OCI-LY7 (cell line): ENCODE results near the gene DGKQ.

Experiments
- EZH2phosphoT487 ChIP-seq: fragments of 200-600 bp; sonication (generic); IDR thresholded peaks from 2 replicates; pipeline ENCODE4 v1.6.1; 2018; ENCODE audit warnings: low read depth, borderline replicate concordance, mild to moderate bottlenecking, mixed run types, antibody characterized with exemption, low read length, moderate library complexity, mixed read lengths
- TF ChIP-seq, protein P1 (sequence below): fragments of 200-600 bp; sonication (generic); conservative IDR thresholded peaks from 2 replicates; pipeline ENCODE4 v1.5.1; 2014; ENCODE audit warnings: mild to moderate bottlenecking, antibody characterized with exemption, low read length, moderate library complexity, mixed read lengths

DNA sequence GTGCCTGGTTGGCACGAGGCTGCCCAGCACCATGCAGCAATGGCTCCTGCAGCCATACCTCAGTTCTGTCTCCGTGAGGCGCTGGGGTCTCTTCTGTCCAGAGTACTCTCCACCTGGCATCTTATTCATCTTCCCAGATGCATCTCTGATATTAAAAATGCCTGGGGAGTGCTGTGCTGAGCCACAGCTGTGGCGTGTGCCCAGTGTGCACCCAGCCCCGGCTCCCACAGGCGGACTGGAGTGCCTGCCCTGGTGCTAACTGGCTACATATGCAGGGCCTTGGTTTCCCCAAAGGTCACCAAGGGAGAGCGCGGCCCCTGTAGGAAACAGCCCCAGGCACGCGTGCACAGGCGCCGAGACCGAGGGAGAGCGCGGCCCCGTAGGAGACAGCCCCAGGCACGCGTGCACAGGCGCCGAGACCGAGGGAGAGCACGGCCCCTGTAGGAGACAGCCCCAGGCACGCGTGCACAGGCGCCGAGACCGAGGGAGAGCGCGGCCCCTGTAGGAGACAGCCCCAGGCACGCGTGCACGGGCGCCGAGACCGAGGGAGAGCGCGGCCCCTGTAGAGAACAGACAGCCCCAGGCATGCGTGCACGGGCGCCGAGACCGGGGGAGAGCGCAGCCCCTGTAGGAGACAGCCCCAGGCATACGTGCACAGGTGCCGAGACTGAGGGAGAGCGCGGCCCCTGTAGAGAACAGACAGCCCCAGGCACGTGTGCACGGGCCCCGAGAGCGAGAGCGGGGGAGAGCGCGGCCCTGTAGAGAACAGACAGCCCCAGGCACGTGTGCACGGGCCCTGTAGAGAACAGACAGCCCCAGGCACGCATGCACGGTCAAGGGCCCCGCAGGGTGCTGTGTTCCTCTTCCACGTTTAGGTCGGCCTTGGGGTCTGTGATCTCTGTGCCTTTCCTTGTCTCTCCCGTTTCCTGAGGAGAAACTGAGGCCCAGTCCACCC is 26.6 kb downstream of the DGKQ start:
- TF ChIP-seq, protein P1, sequence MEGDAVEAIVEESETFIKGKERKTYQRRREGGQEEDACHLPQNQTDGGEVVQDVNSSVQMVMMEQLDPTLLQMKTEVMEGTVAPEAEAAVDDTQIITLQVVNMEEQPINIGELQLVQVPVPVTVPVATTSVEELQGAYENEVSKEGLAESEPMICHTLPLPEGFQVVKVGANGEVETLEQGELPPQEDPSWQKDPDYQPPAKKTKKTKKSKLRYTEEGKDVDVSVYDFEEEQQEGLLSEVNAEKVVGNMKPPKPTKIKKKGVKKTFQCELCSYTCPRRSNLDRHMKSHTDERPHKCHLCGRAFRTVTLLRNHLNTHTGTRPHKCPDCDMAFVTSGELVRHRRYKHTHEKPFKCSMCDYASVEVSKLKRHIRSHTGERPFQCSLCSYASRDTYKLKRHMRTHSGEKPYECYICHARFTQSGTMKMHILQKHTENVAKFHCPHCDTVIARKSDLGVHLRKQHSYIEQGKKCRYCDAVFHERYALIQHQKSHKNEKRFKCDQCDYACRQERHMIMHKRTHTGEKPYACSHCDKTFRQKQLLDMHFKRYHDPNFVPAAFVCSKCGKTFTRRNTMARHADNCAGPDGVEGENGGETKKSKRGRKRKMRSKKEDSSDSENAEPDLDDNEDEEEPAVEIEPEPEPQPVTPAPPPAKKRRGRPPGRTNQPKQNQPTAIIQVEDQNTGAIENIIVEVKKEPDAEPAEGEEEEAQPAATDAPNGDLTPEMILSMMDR, result no peak
- no peak for TF ChIP-seq EZH2phosphoT487
